GM10266 (cell line): ENCODE measurements around the gene MAD2L1BP.
"Not testable (repeated sequence)": the region's sequence is repeated elsewhere in the genome, so short reads cannot be mapped to it uniquely, and the experiment has no call there.

Experiments used
- DNase-seq: peaks from one replicate; pipeline ENCODE4 v3.0.0; 2012; ENCODE audit errors: extremely low spot score
- TF ChIP-seq, protein P1 (sequence below): IDR thresholded peaks from 2 replicates; pipeline ENCODE4 v1.5.1; 2012; ENCODE audit warnings: mild to moderate bottlenecking, low read depth; ENCODE audit not compliant: control insufficient read depth, insufficient read depth; ENCODE audit errors: missing control alignments

Gene MAD2L1BP

DNA sequence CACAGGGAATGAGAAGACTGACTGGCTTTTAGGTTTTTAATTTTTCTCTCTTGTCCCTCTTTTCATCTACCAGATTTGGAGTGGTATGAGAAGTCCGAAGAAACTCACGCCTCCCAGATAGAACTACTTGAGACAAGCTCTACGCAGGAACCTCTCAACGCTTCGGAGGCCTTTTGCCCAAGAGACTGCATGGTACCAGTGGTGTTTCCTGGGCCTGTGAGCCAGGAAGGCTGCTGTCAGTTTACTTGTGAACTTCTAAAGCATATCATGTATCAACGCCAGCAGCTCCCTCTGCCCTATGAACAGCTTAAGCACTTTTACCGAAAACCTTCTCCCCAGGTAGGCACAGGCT is 644 bp downstream of the MAD2L1BP start:
- no peak for DNase-seq
- TF ChIP-seq, protein P1, sequence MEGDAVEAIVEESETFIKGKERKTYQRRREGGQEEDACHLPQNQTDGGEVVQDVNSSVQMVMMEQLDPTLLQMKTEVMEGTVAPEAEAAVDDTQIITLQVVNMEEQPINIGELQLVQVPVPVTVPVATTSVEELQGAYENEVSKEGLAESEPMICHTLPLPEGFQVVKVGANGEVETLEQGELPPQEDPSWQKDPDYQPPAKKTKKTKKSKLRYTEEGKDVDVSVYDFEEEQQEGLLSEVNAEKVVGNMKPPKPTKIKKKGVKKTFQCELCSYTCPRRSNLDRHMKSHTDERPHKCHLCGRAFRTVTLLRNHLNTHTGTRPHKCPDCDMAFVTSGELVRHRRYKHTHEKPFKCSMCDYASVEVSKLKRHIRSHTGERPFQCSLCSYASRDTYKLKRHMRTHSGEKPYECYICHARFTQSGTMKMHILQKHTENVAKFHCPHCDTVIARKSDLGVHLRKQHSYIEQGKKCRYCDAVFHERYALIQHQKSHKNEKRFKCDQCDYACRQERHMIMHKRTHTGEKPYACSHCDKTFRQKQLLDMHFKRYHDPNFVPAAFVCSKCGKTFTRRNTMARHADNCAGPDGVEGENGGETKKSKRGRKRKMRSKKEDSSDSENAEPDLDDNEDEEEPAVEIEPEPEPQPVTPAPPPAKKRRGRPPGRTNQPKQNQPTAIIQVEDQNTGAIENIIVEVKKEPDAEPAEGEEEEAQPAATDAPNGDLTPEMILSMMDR, result no peak

DNA sequence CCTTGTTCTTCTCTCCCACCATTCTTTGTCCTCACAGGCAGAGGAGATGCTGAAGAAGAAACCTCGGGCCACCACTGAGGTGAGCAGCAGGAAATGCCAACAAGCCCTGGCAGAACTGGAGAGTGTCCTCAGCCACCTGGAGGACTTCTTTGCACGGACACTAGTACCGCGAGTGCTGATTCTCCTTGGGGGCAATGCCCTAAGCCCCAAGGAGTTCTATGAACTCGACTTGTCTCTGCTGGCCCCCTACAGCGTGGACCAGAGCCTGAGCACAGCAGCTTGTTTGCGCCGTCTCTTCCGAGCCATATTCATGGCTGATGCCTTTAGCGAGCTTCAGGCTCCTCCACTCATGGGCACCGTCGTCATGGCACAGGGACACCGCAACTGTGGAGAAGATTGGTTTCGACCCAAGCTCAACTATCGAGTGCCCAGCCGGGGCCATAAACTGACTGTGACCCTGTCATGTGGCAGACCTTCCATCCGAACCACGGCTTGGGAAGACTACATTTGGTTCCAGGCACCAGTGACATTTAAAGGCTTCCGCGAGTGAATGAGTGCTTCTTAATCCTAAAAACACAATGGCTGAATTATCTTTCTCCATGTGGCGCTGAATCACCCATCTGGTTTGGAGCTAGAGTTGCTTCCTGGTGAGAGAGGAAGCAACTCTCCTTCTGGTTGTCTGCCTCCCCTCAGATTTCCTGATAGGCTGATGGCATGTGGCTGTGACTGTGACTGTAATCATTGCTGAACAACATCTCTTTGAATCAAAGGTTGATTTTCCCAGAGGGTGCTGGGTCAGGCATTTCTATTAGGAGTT is 4.6 kb downstream of the MAD2L1BP start:
- TF ChIP-seq, protein P1, result no peak
- DNase-seq, result no peak

DNA sequence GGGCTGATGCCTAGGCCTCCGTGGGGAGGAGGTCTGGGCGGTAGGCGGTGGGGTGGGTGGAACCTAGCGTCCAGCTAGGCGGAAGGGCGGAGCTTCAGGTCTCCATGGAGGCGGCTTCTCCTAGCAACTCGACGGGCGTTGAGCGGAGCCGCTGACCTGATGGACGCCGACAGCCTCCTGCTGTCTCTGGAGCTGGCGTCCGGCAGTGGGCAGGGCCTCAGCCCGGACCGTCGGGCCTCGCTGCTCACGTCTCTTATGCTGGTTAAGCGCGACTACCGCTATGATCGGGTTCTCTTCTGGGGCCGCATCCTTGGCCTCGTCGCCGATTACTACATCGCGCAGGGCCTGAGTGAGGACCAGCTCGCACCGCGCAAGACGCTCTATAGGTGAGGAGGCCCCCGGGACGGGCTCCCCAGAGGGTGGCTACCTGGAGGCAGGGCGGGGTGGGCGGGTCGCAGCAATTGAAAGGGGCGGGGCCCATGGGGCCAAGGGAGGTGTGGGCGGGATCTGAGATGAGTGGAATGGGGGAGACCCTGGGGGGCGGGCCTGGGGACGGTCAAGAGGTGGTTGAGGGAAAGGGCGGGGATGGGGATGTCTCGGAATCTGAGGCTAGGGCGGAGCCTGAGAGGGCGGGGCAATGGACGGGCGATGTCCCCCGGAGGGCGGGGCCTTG is 9.4 kb downstream of the MAD2L1BP start, which contains the start of gene RSPH9:
Gene RSPH9, plus strand, starts transcription at position 97 of the 673 bp plus-strand sequence. Its CDS starts 63 bp downstream, at position 160.
- TF ChIP-seq, protein P1, result no peak

DNA sequence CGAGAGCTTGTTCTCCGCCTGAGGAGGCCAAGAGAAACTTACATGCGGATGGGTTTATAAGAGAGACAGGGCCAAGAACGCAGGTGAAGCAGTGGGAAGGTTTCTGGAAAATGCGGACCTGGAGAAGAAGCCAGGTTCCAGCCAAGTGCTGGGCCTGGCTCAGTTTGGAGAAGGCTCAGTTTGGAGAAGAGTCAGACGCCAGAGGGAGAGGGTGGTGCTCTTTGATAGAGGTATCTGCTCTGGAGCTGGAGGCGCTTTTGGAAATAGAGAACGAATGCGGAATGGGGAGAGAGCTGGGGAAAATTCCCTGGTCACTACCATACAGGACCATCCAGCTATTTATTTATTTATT is 9.9 kb downstream of the MAD2L1BP start:
- DNase-seq, result no peak
- TF ChIP-seq, protein P1, result no peak

More for the DNA sequence above, 9.4 kb downstream of the MAD2L1BP start, which contains the start of gene RSPH9:
- peak; percentile 66 for DNase-seq

DNA sequence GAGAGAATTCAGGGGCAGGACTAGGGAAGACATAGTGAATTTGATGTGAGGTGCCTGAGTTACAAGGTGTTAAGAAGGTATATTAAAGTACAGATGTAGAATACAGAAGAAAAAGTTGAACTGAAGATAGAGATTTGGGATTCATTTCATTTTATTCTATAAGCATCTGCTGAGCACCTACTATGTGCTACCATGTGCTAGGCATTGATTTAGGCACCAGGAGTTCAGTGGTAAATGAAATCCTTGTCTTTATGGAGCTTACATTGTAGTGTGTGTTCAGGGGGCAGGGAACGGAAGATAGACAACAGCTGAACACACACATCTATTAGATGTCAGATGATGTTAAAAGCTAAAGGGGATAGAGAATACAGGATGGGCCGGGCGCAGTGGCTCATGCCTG is 12.0 kb downstream of the MAD2L1BP start:
- DNase-seq, result no peak
- TF ChIP-seq, protein P1, result no peak

DNA sequence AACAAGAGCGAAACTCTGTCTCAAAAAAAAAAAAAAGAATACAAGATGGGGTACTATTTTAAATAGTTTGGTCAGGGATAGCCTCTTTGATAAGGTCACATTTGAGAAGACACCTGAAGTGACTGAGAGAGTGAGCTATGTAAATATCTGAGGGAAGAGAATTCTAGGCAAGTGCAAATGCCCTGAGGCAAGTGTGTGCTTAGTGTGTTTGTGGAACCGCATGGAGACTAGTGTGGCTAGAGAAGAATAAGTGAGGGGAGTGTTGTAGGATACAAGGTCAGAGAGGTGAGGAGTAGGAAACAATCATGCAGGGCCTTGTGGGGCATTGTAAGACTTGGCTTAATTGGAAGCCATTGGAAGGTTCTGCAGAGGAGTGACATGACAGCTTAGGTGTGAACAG is 12.6 kb downstream of the MAD2L1BP start:
- no peak for DNase-seq
- TF ChIP-seq, protein P1, result no peak

DNA sequence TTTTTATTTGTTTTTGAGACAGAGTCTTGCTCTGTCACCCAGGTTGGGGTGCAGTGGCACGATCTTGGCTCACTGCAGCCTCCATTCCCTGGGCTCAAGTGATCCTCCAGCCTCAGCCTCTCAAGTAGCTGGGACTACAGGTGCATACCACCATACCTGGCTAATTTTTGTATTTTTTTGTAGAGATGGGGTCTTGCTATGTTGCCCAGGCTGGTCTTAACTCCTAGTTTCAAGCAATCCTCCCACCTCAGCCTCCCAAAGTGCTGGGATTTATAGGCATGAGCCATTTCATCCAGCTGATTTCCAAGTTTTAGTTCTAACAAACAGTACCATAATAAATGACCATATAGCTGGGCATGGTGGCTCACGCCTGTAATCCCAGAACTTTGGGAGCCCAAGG is 17.2 kb downstream of the MAD2L1BP start:
- DNase-seq, result not testable (repeated sequence)
